RWPE2 (cell line): Measurements from ENCODE around the gene GPR50.

Experiments
- ATAC-seq: fragments of 200-7000 bp; cut with Tn5 transposase; 3 replicates; pipeline ENCODE4 v1.9.1; 2021; ENCODE audit warnings: low read depth
- DNase-seq: peaks from one replicate; pipeline ENCODE4 v3.0.0-alpha.2; 2020; ENCODE audit warnings: low spot score
- H3K27ac ChIP-seq: fragments of 450-650 bp; 2 replicates; pipeline ENCODE4 v1.5.1; 2017; ENCODE audit warnings: mild to moderate bottlenecking; ENCODE audit not compliant: poor library complexity, severe bottlenecking
- H3K27me3 ChIP-seq: fragments of 250-450 bp; sonication (Bioruptor Pico); 2 replicates; pipeline ENCODE4 v1.5.1; 2021; ENCODE audit warnings: mild to moderate bottlenecking, moderate library complexity; ENCODE audit not compliant: insufficient read depth, poor library complexity, severe bottlenecking
- H3K36me3 ChIP-seq: fragments of 250-450 bp; sonication (Bioruptor Pico); 2 replicates; pipeline ENCODE4 v1.5.1; 2020; ENCODE audit warnings: low read depth, mild to moderate bottlenecking, moderate library complexity
- H3K4me1 ChIP-seq: fragments of 250-450 bp; sonication (Bioruptor Pico); 2 replicates; pipeline ENCODE4 v1.5.1; 2021; ENCODE audit warnings: mild to moderate bottlenecking, moderate library complexity; ENCODE audit not compliant: insufficient read depth, poor library complexity, severe bottlenecking
- H3K4me3 ChIP-seq: fragments of 250-450 bp; sonication (Bioruptor Pico); 2 replicates; pipeline ENCODE4 v1.5.1; 2021; ENCODE audit warnings: mild to moderate bottlenecking, moderate library complexity; ENCODE audit not compliant: severe bottlenecking
- H3K9me3 ChIP-seq: fragments of 250-450 bp; sonication (Bioruptor Pico); 2 replicates; pipeline ENCODE4 v1.5.1; 2021; ENCODE audit warnings: mild to moderate bottlenecking, moderate library complexity; ENCODE audit not compliant: severe bottlenecking
- TF ChIP-seq, protein P1 (sequence below): fragments of 450-650 bp; IDR thresholded peaks from one replicate; pipeline ENCODE4 v1.5.1; 2017; ENCODE audit warnings: mild to moderate bottlenecking, moderate library complexity; ENCODE audit not compliant: poor library complexity, severe bottlenecking

Gene GPR50

DNA sequence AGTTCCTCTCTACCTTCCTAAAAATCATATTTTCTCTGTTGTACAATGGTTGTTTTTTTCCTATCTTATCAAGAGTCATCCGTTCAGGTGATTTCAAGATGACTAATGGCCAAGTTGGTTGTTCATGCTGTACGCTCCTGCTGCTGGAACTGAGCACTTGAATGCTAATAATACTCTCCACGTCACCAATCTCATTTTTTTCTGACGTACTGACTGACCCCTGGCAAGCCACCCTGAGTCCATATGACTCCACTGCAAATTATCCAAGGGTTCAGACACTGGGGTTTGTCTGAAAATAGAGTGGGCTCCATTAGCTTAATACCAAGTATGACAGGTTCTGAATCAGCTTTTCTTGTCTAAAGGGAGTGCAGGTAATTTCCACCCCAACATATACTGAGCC is 21.1 kb upstream of the GPR50 start:
- no peak for ATAC-seq
- DNase-seq = no peak
- Histone ChIP-seq H3K27ac (no peak overlapping the region), H3K4me3 (no peak overlapping the region), H3K9me3 (no peaks in the 10 kb centered on the region), H3K4me1 (no peaks in the 10 kb centered on the region), H3K27me3 (no peaks in the 10 kb centered on the region), H3K36me3 (no peaks in the 10 kb centered on the region)
- TF ChIP-seq, protein P1, sequence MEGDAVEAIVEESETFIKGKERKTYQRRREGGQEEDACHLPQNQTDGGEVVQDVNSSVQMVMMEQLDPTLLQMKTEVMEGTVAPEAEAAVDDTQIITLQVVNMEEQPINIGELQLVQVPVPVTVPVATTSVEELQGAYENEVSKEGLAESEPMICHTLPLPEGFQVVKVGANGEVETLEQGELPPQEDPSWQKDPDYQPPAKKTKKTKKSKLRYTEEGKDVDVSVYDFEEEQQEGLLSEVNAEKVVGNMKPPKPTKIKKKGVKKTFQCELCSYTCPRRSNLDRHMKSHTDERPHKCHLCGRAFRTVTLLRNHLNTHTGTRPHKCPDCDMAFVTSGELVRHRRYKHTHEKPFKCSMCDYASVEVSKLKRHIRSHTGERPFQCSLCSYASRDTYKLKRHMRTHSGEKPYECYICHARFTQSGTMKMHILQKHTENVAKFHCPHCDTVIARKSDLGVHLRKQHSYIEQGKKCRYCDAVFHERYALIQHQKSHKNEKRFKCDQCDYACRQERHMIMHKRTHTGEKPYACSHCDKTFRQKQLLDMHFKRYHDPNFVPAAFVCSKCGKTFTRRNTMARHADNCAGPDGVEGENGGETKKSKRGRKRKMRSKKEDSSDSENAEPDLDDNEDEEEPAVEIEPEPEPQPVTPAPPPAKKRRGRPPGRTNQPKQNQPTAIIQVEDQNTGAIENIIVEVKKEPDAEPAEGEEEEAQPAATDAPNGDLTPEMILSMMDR = no peak

DNA sequence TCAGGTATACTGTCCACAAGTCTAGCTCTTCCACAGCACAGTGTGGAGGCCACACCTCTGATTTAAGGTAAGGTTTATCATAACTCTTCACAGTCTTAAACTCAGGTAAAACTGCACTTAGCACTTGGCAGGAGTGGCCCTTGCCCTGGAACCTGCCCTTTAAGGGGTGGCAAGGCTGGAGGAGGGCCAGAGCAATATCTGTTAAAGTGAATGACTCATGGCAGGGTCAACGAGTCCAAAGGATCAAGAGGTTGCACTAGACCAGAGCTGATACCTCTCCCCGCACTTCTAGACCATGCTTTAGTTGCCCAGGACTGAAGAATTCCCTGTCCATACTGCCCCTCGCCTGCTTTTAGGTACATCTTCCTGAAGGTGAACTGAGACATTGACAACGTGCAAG is 14.7 kb upstream of the GPR50 start:
- Histone ChIP-seq H3K27me3 (no peaks in the 10 kb centered on the region), H3K4me1 (no peaks in the 10 kb centered on the region), H3K36me3 (no peaks in the 10 kb centered on the region), H3K9me3 (no peaks in the 10 kb centered on the region), H3K4me3 (no peak overlapping the region), H3K27ac (no peak overlapping the region)
- TF ChIP-seq, protein P1 = no peak
- ATAC-seq (no peak), DNase-seq (no peak)

- no peak overlapping the region for H3K4me3 ChIP-seq
- H3K4me1 ChIP-seq = no peaks in the 10 kb centered on the region
- ATAC-seq = no peak
- DNase-seq = no peak
- no peak overlapping the region for H3K27ac ChIP-seq
- no peaks in the 10 kb centered on the region for H3K27me3 ChIP-seq
- H3K36me3 ChIP-seq = no peaks in the 10 kb centered on the region
- no peaks in the 10 kb centered on the region for H3K9me3 ChIP-seq
- TF ChIP-seq, protein P1 = no peak
These were observed 8.5 kb upstream of the GPR50 start for GRCh38 chrX:151167791-151168345.

GRCh38 chrX:151169783-151170182 is 6.6 kb upstream of the GPR50 start:
- no peak overlapping the region for H3K27ac ChIP-seq
- ATAC-seq = no peak
- no peak overlapping the region for H3K4me3 ChIP-seq
- peaks cover 16% of the 10 kb centered on the region for H3K27me3 ChIP-seq
- H3K36me3 ChIP-seq = no peaks in the 10 kb centered on the region
- TF ChIP-seq, protein P1 = no peak
- H3K4me1 ChIP-seq = no peaks in the 10 kb centered on the region
- no peaks in the 10 kb centered on the region for H3K9me3 ChIP-seq
- no peak for DNase-seq

GRCh38 chrX:151174581-151175282 is 1.7 kb upstream of the GPR50 start:
- no peak for ATAC-seq
- Histone ChIP-seq H3K4me3 (no peak overlapping the region), H3K27me3 (peaks cover 60% of the 10 kb centered on the region), H3K27ac (no peak overlapping the region), H3K36me3 (no peaks in the 10 kb centered on the region), H3K4me1 (no peaks in the 10 kb centered on the region), H3K9me3 (no peaks in the 10 kb centered on the region)
- no peak for DNase-seq
- TF ChIP-seq, protein P1 = no peak
